Fibroblast of mammary gland (primary cell): Measurements from ENCODE around the gene TRIM37.
A peak's percentile ranks its signal among the peaks of the same experiment; 100 is the strongest.
"Not testable (repeated sequence)": the region's sequence is repeated elsewhere in the genome, so short reads cannot be mapped to it uniquely, and the experiment has no call there.

Experiments
- DNase-seq: peaks from one replicate; pipeline ENCODE4 v3.0.0-alpha.2; 2010; ENCODE audit warnings: low read depth
- H3K4me3 ChIP-seq: 2 replicates; pipeline ENCODE4 v1.5.1; 2011; ENCODE audit warnings: low read depth, mild to moderate bottlenecking, low read length, moderate library complexity; ENCODE audit not compliant: control insufficient read depth
- TF ChIP-seq, protein P1 (sequence below): conservative IDR thresholded peaks from 2 replicates; pipeline ENCODE4 v1.5.1; 2011; ENCODE audit warnings: low read depth, low read length, inconsistent platforms; ENCODE audit not compliant: control insufficient read depth, insufficient read depth

TRIM37 gene

DNA sequence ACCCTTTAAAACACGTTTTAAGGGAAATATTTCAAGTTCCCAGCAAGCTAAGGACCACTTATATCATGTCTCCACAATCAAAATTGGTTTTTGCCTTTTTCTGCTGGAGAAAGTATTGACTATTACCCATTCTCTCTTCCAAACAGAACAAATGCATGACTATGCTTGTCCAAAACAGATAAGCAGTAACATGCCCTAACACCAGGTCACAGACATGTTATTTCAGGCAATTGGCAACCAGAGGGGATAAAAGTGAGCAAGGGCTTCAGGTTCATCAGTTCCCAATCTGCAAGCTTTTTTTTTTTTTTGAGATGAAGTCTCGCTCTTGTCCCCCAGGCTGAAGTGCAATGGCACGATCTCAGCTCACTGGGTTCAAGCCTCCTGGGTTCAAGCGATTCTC lies 33.3 kb upstream of the TRIM37 start:
- TF ChIP-seq, protein P1, sequence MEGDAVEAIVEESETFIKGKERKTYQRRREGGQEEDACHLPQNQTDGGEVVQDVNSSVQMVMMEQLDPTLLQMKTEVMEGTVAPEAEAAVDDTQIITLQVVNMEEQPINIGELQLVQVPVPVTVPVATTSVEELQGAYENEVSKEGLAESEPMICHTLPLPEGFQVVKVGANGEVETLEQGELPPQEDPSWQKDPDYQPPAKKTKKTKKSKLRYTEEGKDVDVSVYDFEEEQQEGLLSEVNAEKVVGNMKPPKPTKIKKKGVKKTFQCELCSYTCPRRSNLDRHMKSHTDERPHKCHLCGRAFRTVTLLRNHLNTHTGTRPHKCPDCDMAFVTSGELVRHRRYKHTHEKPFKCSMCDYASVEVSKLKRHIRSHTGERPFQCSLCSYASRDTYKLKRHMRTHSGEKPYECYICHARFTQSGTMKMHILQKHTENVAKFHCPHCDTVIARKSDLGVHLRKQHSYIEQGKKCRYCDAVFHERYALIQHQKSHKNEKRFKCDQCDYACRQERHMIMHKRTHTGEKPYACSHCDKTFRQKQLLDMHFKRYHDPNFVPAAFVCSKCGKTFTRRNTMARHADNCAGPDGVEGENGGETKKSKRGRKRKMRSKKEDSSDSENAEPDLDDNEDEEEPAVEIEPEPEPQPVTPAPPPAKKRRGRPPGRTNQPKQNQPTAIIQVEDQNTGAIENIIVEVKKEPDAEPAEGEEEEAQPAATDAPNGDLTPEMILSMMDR = no peak
- H3K4me3 ChIP-seq = no peak overlapping the region

DNA sequence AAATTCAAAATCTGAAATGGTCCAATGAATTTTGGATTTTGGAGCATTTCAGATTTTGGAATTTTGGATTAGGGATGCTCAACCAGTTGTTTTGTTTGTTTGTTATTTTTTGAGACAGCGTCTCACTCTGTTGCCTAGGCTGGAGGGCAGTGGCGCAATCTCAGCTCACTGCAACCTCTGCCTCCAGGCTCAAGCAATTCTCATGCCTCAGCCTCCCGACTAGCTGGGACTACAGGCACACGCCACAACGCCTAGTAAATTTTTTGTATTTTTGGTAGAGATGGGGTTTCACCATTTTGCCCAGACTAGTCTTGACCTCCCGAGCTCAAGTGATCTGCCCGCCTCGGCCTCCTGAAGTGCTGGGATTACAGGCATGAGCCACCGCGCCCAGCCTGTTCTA lies 31.7 kb upstream of the TRIM37 start:
- not testable (repeated sequence) for DNase-seq, H3K4me3 ChIP-seq

More for the DNA sequence above, 33.3 kb upstream of the TRIM37 start:
- DNase-seq = no peak

DNA sequence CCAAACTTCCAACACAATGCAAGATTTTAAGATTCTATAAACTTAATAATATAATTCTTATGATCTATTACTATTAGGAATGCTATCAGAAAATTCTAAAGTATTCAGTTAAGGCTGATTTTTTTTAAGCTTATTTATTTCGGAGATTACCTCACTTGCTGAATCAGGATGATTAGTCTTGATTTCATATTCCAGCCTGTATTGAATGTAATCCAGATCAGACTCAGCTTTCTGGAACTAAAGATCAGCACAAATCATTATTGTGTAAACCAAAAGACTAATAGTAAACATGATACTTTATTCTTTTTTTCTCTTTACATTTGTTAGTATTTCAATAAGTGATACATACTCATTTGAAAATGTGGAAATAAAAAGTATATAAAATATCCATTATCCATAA lies 24.5 kb upstream of the TRIM37 start:
- TF ChIP-seq, protein P1 = no peak
- H3K4me3 ChIP-seq = no peak overlapping the region
- DNase-seq = peak; percentile 51

DNA sequence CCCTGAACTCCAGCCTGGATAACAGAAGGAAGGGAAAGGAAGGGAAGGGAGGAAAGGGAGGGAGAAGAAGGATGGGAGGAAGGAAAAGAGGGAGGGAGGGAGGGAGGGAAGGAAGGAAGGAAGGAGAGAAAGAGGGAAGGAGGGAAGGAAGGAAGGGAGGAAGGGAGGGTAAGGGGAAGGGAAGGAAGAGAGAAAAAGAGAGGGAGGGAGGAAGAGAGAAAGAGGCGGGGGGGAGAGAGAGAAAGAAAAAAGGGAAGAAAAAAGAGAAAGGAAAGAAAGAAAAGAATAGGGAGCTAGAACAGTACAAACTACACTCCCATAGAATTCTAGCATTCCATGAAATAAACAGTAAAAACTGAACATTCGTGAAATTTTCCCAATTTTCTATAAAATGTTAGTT lies 23.1 kb upstream of the TRIM37 start:
- TF ChIP-seq, protein P1 = no peak
- no peak for DNase-seq
- H3K4me3 ChIP-seq = no peak overlapping the region

DNA sequence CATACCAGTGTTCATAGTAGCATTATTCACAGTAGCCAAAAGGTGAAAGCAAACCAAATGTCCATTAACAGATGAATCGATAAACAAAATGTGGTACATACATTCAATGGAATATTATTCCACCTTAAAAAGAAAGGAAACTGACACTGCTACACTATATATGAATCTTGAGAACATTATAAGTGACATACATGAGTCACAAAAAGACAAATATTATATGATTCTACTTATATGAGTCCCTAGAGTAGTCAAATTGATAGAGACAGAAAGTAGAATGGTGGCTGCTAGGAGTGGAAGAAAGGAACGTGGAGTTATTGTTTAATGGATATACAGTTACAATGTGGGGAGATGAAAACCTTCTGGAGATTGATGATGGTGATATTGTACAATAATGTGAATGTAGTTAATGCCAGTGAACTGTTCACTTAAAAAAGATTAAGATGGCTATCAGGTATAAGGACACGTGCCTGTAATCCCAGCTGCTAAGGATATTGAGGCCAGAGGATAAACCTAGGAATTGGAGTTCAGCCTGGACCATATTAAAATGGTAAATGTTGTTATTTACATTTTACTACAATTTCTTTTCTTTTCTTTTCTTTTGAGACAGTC lies 20.2 kb upstream of the TRIM37 start:
- TF ChIP-seq, protein P1 = no peak
- H3K4me3 ChIP-seq = no peak overlapping the region
- DNase-seq = no peak

DNA sequence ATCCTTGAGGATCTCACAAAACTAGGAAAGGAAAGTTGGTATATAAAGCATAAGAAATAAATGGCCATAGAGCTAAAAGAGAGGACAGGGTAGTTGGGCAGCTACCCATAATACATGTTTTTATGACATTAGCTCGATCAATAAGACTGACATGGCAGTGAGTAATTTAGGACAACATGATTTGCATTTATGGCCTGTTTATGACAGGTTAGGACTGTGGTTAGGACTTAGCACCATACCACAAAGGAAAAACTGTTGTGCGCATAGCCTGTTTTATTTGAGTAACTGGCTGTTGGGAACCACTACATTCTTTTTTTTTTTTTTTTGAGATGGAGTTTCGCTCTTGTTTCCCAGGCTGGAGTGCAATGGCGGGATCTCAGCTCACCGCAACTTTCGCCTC lies 18.0 kb upstream of the TRIM37 start:
- TF ChIP-seq, protein P1 = no peak
- no peak overlapping the region for H3K4me3 ChIP-seq
- DNase-seq = no peak

DNA sequence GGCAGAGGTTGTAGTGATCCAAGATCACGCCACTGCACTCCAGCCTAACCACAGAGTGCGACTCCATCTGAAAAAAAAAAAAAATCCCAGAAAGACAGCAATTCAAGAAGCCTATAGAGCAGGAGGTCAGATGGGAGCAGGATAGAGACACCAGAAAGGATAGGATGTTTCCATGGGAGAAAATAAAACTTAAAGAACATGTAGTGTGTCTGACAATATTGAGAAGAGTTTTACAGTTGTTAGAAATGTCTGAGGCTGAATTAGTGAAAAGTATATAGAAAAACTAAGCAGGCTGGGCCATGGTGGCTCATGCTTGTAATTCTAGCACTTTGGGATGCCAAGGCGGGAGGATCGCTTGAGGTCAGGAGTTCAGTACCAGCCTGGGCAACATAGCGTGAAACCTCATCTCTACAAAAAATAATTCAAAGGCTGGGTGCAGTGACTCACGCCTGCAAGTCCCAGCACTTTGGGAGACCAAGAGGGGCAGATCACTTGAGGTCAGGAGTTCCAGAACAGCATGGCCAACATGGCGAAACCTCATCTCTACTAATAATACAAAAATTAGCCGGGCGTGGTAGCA lies 15.3 kb upstream of the TRIM37 start:
- TF ChIP-seq, protein P1 = no peak
- H3K4me3 ChIP-seq = no peak overlapping the region
- no peak for DNase-seq
